IMR-90 (cell line): Measurements from ENCODE around the gene FAM72D. TPM values are rescaled to one million over a fixed set of nuclear protein-coding genes. Genes with fewer than 3 reads are reported as not detected.
"Not testable (repeated sequence)": the region's sequence is repeated elsewhere in the genome, so short reads cannot be mapped to it uniquely, and the experiment has no call there.

Experiments used
- ATAC-seq: fragments of 200-7000 bp; cut with Tn5 transposase; 2 replicates; pipeline ENCODE4 v1.9.1; 2020; ENCODE audit warnings: low read depth, mild to moderate bottlenecking, moderate library complexity
- BruUV-seq: library from RNA; stranded (reverse); fragments of 400-500 nt; replicated peaks from 2 replicates; lab custom pipeline; 2021; lab: Mats Ljungman, UMichigan
- CTCF ChIA-PET: fragments of 300-600 bp; formaldehyde crosslinking; extraction: SDS; loops from one replicate; lab custom pipeline; 2021; ENCODE audit warnings: antibody characterized with exemption; lab: Yijun Ruan, JAX
- POLR2A ChIA-PET: fragments of 300-600 bp; sonication (Branson Sonifier 250); formaldehyde crosslinking; loops from one replicate; lab custom pipeline; 2022; ENCODE audit warnings: antibody characterized with exemption; ENCODE audit not compliant: unreplicated experiment; lab: Charles Lee
- DNase-seq: peaks from one replicate; pipeline ENCODE4 v3.0.0; 2013
- H2AFZ ChIP-seq: replicated peaks from 2 replicates; pipeline ENCODE3; 2013; ENCODE audit warnings: low read length, mild to moderate bottlenecking; ENCODE audit not compliant: poor library complexity
- H2AK5ac ChIP-seq: 2 replicates; pipeline ENCODE4 v1.6.1; 2013; ENCODE audit warnings: low read depth, low read length, inconsistent platforms
- H2AK9ac ChIP-seq: replicated peaks from 2 replicates; pipeline ENCODE3; 2013; ENCODE audit warnings: mild to moderate bottlenecking, low read depth, low read length, moderate library complexity; ENCODE audit not compliant: poor library complexity
- H2BK120ac ChIP-seq: 2 replicates; pipeline ENCODE4 v1.6.1; 2013; ENCODE audit warnings: low read depth, low read length, inconsistent platforms
- H2BK15ac ChIP-seq: 3 replicates; pipeline ENCODE4 v1.6.1; 2013; ENCODE audit warnings: low read depth, low read length, inconsistent platforms
- H2BK20ac ChIP-seq: 2 replicates; pipeline ENCODE4 v1.6.1; 2013; ENCODE audit warnings: low read depth, mild to moderate bottlenecking, inconsistent platforms, low read length, moderate library complexity
- H2BK5ac ChIP-seq: 2 replicates; pipeline ENCODE4 v1.6.1; 2013; ENCODE audit warnings: mild to moderate bottlenecking, low read depth, low read length, inconsistent platforms; ENCODE audit not compliant: poor library complexity, severe bottlenecking
- H3K14ac ChIP-seq: replicated peaks from 2 replicates; pipeline ENCODE4 v1.6.1; 2013; ENCODE audit warnings: low read depth, low read length, inconsistent platforms
- H3K18ac ChIP-seq: 2 replicates; pipeline ENCODE4 v1.6.1; 2013; ENCODE audit warnings: low read depth, low read length, control low read depth
- H3K23ac ChIP-seq: 2 replicates; pipeline ENCODE4 v1.6.1; 2013; ENCODE audit warnings: low read depth, low read length, inconsistent platforms
- H3K27ac ChIP-seq: 2 replicates; pipeline ENCODE4 v1.5.1; 2013; ENCODE audit warnings: mild to moderate bottlenecking, control low read depth, low read length; ENCODE audit not compliant: insufficient read depth
- H3K27me3 ChIP-seq: 2 replicates; pipeline ENCODE4 v1.6.1; 2013; ENCODE audit warnings: low read length; ENCODE audit not compliant: control insufficient read depth, insufficient read depth
- H3K36me3 ChIP-seq: 2 replicates; pipeline ENCODE4 v1.6.1; 2013; ENCODE audit warnings: low read length, mixed read lengths; ENCODE audit not compliant: control insufficient read depth, insufficient read depth
- H3K4ac ChIP-seq: 2 replicates; pipeline ENCODE4 v1.6.1; 2013; ENCODE audit warnings: low read depth, low read length, inconsistent platforms
- H3K4me1 ChIP-seq: 2 replicates; pipeline ENCODE4 v1.6.1; 2013; ENCODE audit warnings: low read length, mixed read lengths; ENCODE audit not compliant: control insufficient read depth, insufficient read depth
- H3K4me2 ChIP-seq: 2 replicates; pipeline ENCODE4 v1.6.1; 2013; ENCODE audit warnings: low read depth, mild to moderate bottlenecking, control low read depth, low read length, moderate library complexity
- H3K4me3 ChIP-seq: 2 replicates; pipeline ENCODE4 v1.5.1; 2013; ENCODE audit warnings: low read depth, mild to moderate bottlenecking, control low read depth, low read length, moderate library complexity; ENCODE audit not compliant: insufficient read depth
- H3K56ac ChIP-seq: 2 replicates; pipeline ENCODE4 v1.6.1; 2013; ENCODE audit warnings: low read length, inconsistent platforms; ENCODE audit not compliant: insufficient read depth; ENCODE audit errors: extremely low read depth
- H3K79me1 ChIP-seq, 2 experiments: 2 replicates each; pipeline ENCODE4 v1.6.1; 2013; ENCODE audit warnings: low read length in 2 of 2, inconsistent platforms in 1 of 2, low read depth in 1 of 2
- H3K9ac ChIP-seq: 2 replicates; pipeline ENCODE4 v1.6.1; 2013; ENCODE audit warnings: low read depth, low read length, control low read depth
- H3K9me1 ChIP-seq: 2 replicates; pipeline ENCODE4 v1.6.1; 2013; ENCODE audit warnings: low read length, inconsistent platforms; ENCODE audit not compliant: insufficient read depth
- H3K9me3 ChIP-seq: 2 replicates; pipeline ENCODE4 v1.6.1; 2013; ENCODE audit warnings: low read length; ENCODE audit not compliant: control insufficient read depth, insufficient read depth
- H4K20me1 ChIP-seq: 2 replicates; pipeline ENCODE4 v1.6.1; 2013; ENCODE audit warnings: low read length, inconsistent platforms; ENCODE audit not compliant: insufficient read depth
- H4K5ac ChIP-seq: 2 replicates; pipeline ENCODE4 v1.6.1; 2013; ENCODE audit warnings: mild to moderate bottlenecking, low read depth, low read length, control low read depth
- H4K8ac ChIP-seq, 2 experiments: 2 replicates each; pipeline ENCODE4 v1.6.1; 2013; ENCODE audit warnings: low read depth in 2 of 2, low read length in 2 of 2, control low read depth in 1 of 2, inconsistent platforms in 1 of 2
- H4K91ac ChIP-seq: 2 replicates; pipeline ENCODE4 v1.6.1; 2013; ENCODE audit warnings: low read depth, low read length, inconsistent platforms; ENCODE audit not compliant: insufficient read depth
- WGBS, 2 experiments: methylation state at CpG; one replicate each; pipeline versions ENCODE4 v1.1.5 to v1.1.7; 2013; ENCODE audit warnings: missing lambda C conversion rate in 2 of 2; ENCODE audit not compliant: insufficient read length in 1 of 2; ENCODE audit errors: extremely low coverage in 2 of 2; 5-methylcytosine and 5-hydroxymethylcytosine counted together
- dilution Hi-C: fragments of 300-500 bp; cut with HindIII; formaldehyde crosslinking; loops from one replicate; pipeline ENCODE4 v1.14.3; 2018; ENCODE audit warnings: low sequenced_read_pairs; ENCODE audit not compliant: unreplicated experiment
- in situ Hi-C: fragments of 300-500 bp; cut with MboI; formaldehyde crosslinking; loops from 3 replicates; pipeline ENCODE4 v1.14.3; 2019; ENCODE audit warnings: low sequenced_read_pairs, inconsistent platforms, mixed read lengths
- intact Hi-C: fragments of 100-400 bp; cut with micrococcal nuclease; formaldehyde crosslinking; loops from 2 replicates; pipeline ENCODE4 v1.10.0; 2022
- polyA plus RNA-seq, 3 experiments: library from polyadenylated mRNA; depleted of rRNA; stranded (reverse); fragments of >200 nt; gene quantifications; 2 replicates each; pipeline ENCODE4 v1.2.3, GENCODE V29; 2012; ENCODE audit warnings: low replicate concordance in 1 of 3
- total RNA-seq: library from RNA; depleted of rRNA; stranded (reverse); fragments of >200 nt; gene quantifications from 2 replicates; pipeline ENCODE4 v1.2.3, GENCODE V29; 2012

FAM72D gene
- total and polyA plus RNA-seq, 2 of the 4 experiments (the other 2 are of a cell fraction), result 0.72 to 1.4 TPM

GRCh38 chr1:145079737-145080136 lies 16.0 kb upstream of the FAM72D start:
- H3K4me1 ChIP-seq, CTCF ChIA-PET, H4K20me1 ChIP-seq, H3K27me3 ChIP-seq, H2AK9ac ChIP-seq, H3K79me1 ChIP-seq, DNase-seq, H3K56ac ChIP-seq, H3K36me3 ChIP-seq, H3K18ac ChIP-seq, intact Hi-C loops, H2AFZ ChIP-seq, H3K23ac ChIP-seq, H3K9me1 ChIP-seq, ATAC-seq, H2BK120ac ChIP-seq, H3K14ac ChIP-seq, H4K91ac ChIP-seq, dilution Hi-C loops, H3K4me2 ChIP-seq, H2BK15ac ChIP-seq, H3K9me3 ChIP-seq, H3K27ac ChIP-seq, in situ Hi-C loops, H4K5ac ChIP-seq, H2BK5ac ChIP-seq, H2AK5ac ChIP-seq, H4K8ac ChIP-seq, H3K9ac ChIP-seq, H2BK20ac ChIP-seq, BruUV-seq, POLR2A ChIA-PET, H3K4ac ChIP-seq, H3K4me3 ChIP-seq: not testable (repeated sequence)
- WGBS, 2 experiments, result no CpG with 5 or more reads among the region's 2 CpGs

- ATAC-seq, H4K20me1 ChIP-seq, DNase-seq, H3K27me3 ChIP-seq, POLR2A ChIA-PET, BruUV-seq, H3K27ac ChIP-seq, intact Hi-C loops, H2AK9ac ChIP-seq, H3K4me3 ChIP-seq, dilution Hi-C loops, H3K56ac ChIP-seq, H3K9me1 ChIP-seq, H2AFZ ChIP-seq, H4K91ac ChIP-seq, H4K5ac ChIP-seq, H3K14ac ChIP-seq, H3K18ac ChIP-seq, H4K8ac ChIP-seq, H2BK15ac ChIP-seq, H3K4ac ChIP-seq, H3K9ac ChIP-seq, H3K79me1 ChIP-seq, H2AK5ac ChIP-seq, H3K23ac ChIP-seq, H3K4me1 ChIP-seq, H2BK120ac ChIP-seq, H3K9me3 ChIP-seq, H2BK20ac ChIP-seq, H3K4me2 ChIP-seq, H2BK5ac ChIP-seq, in situ Hi-C loops, H3K36me3 ChIP-seq, CTCF ChIA-PET: not testable (repeated sequence)
- no CpG with 5 or more reads among the region's 3 CpGs for WGBS, 2 experiments
Measured at GRCh38 chr1:145080193-145080592, 15.6 kb upstream of the FAM72D start.
